SK-N-DZ (cell line): ENCODE measurements around the gene CCDC157.
"Not testable (repeated sequence)": the region's sequence is repeated elsewhere in the genome, so short reads cannot be mapped to it uniquely, and the experiment has no call there.

Source experiments
- DNase-seq: peaks from one replicate; pipeline ENCODE4 v3.0.0-alpha.2; 2015; ENCODE audit warnings: low spot score

Gene CCDC157

DNA sequence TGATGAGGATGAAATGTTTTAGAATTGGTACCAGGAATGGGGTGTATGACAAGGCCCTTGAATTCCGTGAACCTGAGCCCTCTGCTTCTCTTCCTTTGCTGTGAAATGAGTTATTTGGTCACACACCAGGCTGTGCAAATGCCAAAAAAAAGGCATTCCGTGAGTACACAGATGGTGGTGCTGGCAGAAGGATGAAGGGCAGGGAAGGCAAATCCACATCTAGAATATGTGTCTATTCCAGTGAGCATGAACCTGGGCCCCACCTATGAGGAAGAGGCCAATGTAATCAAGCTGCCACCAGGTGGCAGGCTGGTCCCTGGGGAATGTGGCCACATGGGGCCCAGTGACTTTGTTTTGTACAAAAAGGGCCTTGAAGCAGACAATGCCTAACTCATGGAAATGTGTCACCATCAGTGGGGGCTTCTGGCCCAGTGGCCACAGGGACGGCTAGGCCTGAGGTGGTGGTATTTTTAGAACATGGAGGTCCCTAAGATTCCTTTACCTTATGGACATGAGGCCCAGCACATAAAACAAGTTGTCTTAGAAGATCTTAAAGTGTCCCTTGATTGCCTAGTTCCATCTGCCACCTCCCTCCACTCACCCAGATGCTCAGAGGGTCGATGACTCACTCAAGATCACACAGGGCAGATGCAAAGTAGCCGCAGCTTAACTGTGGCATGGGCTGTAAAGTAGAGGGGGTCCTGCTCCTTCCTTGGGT lies 34.3 kb downstream of the CCDC157 start:
- peak; percentile 81 for DNase-seq

DNA sequence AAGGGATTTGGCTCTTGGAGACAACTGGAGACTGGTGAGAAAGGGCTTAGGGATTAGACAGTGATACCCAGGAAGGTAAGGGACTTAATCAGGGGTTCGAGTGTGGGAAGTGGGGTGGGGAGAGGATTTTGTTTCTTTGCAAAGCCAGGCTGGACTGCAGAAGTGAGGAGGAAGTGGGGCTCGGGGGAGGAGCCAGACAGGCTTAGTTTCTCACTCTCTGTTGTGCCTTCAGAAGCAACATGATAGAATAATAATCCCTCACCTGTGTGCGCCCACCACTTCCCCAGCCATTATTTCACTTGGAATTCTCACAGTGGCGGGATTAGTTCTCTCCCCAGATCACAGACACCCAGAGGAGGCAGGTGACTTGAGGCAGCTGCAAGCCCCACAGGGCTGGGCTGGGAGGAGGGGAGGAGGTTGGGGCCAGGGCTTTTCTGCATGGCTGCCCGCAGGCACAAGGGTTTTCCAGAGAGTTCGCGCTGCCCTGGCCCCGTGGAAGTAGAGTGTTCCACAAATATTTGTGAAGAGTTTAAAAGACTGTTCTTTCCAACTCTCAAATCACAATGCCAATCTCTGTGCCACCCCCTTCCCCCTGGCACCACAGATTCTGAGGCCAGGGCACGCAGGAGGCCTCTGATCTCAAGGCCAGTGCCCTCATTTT lies 36.0 kb downstream of the CCDC157 start:
- DNase-seq: no peak

DNA sequence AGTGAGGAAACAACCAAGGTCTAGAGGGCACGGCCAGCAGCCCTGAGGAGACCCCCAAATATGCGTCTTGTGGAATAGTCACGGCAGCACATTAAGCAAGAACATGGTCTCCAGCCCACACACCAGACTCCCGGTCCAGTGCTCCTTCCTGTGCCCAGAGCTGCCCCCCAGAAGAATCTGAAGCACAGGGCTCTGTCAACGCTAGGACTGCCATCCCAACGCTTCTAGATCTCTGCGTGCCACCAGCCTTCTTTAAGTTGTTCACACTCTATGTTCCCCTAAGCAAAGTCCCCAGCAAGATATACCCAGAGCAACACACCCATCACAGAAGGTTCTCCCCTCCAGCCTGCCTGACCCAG lies 36.5 kb downstream of the CCDC157 start:
- DNase-seq: no peak

DNA sequence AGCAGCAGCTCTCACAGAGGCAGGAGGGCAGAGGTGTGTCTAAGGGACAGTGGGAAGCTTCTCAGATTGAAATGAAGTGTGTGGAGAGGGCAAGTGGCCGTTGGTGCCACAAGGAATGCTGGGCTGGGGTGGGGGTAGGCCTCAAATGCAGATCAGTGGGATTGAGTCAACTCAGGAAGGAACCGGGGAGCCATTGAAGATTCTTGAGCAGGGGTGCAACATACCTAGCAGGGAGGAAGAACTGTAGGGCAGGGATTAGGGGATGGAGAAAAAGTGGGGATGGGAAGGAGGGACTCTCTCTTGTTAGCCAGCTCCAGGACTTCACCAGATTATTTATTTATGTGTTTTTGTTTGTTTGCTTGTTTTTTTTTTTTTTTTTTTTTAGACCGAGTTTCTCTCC lies 37.1 kb downstream of the CCDC157 start:
- DNase-seq: no peak

DNA sequence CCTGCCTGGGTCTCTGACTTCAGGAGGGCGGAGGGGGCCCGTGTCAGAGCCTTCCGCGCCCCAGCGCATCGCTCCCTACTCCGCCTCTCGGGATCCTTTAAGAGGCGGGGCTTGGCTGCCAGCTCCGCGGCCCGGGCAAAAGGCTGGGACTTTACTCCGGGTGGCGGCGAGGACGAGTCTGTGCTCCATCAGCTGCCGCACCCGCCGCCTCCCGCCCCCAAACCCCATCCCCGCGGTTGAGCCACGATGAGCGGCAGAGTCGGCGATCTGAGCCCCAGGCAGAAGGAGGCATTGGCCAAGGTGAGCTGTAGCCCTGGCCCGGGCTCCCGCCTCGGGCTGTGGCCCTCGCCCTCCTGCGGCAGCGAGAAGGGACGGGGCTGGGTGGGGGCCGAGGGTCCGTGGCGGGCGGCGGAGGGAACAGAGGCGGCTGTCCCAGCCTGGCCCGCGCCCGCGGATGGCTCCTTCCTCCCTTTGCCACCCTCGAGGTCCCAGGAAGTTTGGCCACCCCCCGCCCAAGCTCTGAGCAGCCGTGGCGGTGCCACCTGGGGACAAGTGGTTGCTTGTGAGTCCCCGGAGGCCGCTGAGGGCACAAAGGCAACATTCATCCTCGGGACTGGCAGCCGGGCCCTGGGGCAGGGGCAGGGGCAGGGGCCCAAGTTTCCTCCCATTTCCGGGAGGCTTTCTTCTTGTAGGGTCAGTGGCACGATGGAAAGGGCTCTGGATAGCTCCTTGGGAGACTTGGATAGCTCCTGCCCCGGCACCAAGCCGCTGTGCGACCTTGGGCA lies 40.3 kb downstream of the CCDC157 start, which contains the start of gene SEC14L2:
TSS of gene SEC14L2 (plus strand) at position 148 of the 785 bp plus-strand sequence. CDS start at position 247, 99 bp downstream.
- peak; percentile 54 for DNase-seq

DNA sequence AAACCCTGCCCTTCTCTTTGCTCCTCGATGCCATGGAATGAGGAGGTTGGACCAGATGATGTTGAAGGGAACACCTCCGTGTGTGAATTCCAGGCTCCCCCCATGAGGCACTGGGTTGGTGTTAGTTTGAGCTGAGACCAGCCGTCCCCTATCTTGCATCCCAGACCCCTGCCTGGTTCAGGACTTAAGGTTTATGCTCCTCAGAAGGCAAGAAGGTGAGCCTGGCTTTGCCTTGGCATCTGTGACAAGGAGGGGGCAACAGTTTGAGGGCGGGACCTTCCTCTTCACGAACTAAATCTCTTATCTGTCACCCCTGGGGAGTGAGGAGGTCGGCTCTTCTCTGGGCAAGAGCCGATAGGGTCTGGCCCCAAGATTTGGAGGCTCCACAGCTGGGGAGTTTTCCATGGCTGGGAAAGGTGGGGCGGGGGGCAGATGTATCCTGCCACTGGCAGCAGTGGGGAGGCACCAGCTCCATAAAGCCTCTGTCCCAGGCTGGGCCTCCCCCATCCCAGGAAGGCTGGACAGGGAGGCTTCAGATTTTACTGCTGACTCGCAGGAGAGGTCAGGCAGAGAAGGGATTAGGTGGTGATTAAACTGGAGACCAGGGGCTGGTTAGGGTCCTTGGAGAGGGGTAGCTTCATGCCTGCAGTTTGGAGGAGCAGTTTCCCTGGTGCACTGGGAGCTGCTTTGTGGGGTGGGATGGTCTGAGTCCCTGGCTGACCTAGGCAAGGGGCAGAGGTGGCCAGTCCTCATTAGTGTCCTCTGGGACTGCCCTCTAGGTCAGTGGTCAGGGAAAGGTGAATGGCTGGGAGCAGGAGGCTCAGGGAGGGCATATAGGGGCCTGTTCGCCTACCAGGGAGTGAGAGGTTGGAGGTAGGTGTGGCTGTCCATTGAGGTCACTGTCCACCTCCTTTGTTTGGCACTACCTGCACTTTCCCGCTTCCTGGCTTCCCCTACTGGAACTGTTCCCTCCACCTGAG lies 41.1 kb downstream of the CCDC157 start:
- no peak for DNase-seq

DNA sequence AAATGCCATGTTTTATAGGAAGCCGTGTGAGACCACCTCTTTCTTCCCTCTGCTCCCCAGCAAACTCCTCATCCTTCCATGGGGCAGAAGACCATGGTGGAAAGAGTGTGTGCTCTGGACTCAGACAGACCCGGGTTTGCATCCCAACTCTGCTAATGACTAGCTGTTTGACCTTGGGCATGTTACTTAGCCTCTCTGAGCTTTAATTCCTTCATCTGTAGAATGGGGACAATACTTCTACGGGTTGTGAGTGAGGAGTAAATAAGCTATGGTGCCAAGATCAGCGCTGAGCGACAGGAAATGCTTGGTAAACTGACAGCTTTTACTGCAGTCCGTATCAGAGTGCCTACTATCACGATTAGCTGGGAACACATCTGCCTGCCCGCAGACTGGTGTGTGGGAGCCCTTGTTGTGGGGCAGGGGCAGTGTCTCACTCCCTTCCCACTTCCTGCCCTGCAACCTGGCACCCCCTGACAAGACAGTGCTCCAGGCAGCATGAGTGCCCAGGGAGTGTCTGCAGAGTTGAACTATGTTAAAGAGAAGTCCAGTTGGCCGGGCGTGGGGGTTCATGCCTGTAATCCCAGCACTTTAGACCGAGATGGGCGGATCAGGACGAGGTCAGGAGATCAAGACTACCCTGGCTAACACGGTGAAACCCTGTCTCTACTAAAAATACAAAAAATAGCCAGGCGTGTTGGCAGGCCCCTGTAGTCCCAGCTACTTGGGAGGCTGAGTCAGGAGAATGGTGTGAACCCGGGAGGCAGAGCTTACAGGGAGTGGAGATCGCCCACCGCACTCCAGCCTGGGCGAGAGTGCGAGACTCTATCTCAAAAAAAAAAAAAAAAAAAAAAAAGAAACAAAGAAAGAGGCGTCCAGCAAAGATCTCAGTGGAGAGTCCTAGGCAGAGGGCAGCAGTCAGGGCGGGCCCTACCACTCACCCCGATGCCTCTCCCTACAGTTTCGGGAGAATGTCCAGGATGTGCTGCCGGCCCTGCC lies 42.2 kb downstream of the CCDC157 start:
- no peak for DNase-seq

DNA sequence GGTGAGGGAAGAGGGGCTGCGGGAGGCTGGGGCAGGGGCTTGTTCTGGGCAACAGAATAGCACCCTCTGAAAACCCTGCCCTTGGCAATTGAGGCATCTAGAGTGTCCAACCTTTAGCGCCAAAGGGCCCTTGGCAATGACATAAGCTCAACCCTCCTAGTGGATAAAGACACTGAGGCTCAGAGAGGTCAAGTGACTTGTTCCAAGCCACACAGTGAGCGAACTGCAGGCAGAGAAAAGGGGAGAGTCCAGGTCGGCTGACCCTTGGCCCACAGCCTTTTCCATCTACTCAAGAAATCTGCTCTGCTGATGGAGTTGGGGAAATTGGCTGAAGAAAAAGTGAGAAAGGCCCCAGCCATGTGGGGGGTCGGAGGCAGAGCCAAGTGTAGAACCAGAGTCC lies 42.9 kb downstream of the CCDC157 start:
- no peak for DNase-seq

DNA sequence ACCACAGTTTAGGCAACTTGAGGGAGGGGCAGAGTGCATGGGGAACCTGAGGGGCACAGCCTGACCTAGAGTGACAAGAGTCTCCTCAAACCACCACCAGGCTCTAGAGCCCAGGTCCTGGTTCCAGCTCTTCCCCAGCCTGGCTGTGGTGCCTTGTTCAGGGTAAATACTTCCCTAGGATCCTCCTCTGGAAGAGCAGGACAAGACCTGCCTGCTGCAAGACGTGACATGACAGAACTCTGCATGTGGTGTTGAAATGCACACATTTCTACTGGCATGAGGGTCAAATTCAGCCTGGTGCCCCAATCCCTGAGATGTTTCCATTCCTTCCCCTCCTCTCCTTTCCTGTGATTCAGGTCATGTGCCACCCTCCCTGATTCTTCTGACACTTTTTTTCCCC lies 43.4 kb downstream of the CCDC157 start:
- no peak for DNase-seq

DNA sequence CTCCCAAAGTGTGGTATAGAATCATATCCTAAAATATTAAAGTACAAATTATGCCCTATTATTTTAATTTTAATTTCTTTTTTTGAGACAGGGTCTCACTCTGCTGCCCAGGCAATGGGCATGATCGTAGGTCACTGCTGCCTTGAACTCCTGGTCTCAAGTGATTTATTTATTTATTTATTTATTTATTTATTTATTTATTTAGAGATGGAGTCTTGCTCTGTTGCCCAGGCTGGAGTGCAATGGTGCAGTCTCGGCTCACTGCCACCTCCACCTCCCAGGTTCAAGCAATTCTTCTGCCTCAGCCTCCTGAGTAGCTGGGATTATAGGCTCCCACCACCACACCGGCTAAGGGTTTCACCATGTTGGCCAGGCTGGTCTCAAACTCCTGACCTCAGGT lies 44.2 kb downstream of the CCDC157 start:
- not testable (repeated sequence) for DNase-seq

DNA sequence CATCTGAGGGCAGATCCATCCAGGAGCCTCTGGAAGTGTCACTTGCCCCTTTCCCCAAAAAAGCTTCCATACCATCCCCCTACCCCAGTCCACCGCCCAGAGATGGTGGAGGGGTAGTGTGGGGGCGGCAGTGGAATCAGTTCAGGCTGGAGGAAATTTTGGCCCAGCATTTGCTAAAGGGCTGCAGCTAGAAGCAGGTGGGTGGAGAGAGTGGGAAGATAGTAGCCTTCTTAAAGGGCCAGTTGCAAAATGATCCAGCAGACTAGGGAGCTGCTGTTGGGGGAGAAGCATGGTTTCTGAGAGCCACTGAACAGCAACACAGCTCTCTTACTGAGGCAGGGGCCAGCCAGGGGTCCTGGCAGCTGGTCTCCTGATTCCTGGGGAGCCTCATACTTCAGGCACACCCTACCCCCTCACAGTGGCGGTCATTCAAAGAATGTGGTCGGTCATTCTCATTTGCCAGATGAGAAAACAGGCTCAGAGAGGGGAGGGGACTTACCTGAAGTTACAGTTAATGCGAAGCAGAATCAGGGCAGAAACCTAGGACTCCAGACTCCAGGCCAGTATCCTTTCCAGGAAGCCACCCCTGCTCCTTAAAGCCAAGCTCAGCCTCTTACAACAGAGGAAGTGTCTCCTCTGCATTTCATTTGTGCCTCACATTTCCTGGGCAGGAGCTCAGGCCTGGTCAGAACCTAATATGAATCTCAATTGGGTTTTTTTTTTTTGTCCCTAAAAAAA lies 45.4 kb downstream of the CCDC157 start:
- no peak for DNase-seq

DNA sequence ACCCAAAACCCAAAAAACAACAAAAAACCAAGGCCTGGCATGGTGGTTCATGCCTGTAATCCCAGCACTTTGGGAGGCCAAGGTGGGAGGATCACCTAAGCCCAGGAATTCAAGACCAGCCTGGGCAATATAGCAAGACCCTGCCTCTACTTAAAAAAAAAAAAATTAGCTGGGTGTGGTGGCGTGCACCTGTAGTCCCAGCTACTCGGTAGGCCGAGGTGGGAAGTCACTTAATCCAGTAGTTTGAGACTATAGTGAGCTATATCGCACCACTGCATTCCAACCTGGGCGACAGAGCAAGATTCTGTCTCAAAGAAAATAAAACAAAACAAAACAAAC lies 45.9 kb downstream of the CCDC157 start:
- not testable (repeated sequence) for DNase-seq

DNA sequence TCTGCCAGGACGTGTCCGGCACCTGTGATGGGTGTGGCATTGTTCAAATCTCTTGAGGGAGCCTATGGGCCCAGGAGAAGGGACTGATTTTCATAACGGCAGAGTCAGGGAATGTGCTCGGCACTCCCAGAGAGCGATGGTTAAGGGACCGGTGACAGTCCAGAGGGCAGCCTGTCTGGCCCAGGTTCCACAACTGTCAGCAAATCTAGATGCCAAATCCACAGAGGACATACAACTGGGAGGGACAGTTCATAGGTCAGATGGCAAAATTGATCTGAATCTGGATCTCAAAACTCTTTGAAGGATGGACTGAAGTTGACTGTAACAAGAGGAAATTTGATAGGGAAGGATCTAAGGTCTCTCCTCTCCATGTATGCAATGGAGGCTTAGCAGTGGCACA lies 47.5 kb downstream of the CCDC157 start:
- DNase-seq: no peak

DNA sequence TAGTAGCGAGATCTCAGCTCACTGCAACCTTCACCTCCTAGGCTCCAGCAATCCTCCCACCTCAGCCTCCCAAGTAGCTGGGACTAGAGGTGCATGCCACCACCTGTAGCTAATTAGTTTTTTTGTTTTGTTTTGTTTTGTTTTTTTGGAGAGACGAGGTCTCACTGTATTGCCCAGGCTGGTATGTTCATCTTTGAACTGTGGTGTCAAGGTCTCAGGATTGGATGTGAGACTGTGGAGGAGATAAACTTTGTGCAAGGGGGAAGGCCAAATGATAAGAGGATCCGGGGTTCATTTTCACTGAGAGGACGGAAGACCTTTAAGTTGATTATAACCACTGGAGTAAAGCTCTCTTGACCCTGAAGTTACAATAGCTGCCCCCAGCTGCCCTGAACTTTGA lies 48.9 kb downstream of the CCDC157 start:
- DNase-seq: no peak

DNA sequence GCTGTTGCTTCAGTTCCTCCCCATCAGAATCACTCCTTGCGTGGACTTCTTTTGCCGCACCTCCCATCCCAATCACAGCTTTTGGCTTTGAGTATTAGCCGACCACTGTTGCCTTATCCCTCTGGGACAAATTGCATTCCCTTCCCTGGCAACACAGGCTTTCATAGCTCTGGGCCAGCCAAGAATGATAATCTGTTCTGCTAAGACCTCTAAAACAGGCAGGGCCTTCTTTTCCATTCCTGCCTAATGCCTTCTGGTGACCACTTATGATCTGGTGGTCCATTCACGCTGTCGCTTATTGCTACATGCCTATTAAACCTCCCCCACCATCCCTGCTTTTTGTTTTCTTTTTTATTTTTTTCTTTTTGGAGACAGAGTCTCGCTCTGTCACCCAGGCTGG lies 49.6 kb downstream of the CCDC157 start:
- no peak for DNase-seq

DNA sequence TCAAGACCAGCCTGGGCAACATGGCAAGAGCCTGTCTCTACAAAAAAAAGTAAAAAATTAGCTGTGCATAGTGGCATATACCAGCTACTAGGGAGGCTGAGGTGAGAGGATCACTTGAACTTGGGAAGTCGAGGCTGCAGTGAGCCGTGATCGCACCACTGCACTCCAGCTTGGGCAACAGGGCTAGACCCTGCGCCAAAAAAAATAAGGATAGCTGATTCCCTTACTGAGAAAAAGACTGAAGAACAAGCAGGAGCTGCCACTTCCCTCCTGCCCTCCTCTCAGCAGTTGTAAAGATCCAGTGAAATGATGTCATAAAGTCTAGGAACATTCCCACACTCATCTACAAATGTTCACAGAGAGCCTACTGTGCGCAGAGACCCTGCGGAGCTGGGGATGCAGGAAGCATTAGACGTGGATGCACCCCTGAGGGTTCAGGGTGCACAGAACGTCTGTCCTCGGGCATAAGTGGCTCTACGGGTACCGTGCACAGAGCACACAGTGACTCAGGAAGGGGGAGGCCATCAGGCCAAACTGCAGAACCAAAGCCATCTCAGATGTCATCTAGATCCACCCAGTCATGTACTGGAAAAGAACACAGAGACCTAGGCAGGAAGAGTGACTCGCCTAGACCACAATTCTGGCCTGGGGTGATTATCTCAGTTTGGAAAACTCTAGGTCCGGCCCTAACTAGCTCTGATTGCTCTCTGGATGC lies 51.7 kb downstream of the CCDC157 start:
- no peak for DNase-seq

DNA sequence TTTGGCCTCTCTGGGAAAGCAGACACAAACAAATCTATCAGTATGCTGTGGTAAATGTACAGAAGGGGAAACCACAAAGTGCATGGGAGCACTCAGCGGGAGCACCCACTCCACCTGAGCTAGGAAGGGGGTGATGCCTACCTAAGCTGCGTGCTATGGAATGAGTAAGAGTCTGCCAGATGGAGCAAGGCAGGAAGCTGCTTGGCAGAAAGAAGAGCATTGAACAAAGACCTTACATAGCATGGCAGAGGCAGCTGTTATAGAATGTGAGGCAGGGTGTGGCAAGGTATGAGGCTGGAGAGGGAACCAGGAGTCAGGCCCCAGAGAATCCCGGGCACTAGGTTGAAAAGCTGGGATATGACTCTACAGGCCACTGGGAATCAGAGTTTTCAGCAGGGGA lies 55.0 kb downstream of the CCDC157 start:
- DNase-seq: no peak

DNA sequence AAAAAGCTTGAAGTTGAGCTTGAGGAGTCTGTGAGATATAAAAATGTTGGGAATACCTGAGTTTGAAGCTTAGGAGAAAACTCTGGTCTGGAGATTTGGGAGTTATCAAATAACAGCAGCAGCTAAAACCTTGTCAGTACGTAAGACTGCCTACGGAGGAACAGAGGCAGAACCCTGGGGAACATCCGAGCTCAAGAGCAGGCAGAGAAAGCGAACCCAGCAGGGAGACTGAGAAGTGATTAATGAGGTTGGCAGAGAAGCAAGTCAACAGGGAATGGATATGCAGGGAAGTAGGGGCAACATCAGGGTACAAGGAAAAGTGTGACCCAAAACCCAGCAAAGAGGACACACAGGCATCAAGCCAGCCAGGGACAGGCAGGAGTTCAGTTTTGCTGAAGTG lies 56.2 kb downstream of the CCDC157 start:
- no peak for DNase-seq
